ENCODE data around the gene HCK. TPM values are rescaled to one million over a fixed set of nuclear protein-coding genes. Genes with fewer than 3 reads are reported as not detected.

The HCK gene
- total RNA-seq, 4 donors from 2014 or later, result 8.0 to 56.1 (median 10.5) TPM

GRCh38 chr20:32064667-32065066 lies 12.6 kb downstream of the HCK start:
- peak in 1 of 3 donors; percentile 42 for DNase-seq
- no peak overlapping the region for H3K27ac ChIP-seq

GRCh38 chr20:32067234-32067821 lies 15.3 kb downstream of the HCK start:
- DNase-seq, result no peak
- no peaks in the 10 kb centered on the region for H3K4me1 ChIP-seq
- TF ChIP-seq CTCF (IDR thresholded peaks at IDR 0.05) (no peak), POLR2A (IDR thresholded peaks at IDR 0.05) (no peak)
- H3K27ac ChIP-seq, result no peak overlapping the region
- no peaks in the 10 kb centered on the region for H3K36me3 ChIP-seq
- H3K27me3 ChIP-seq, result no peaks in the 10 kb centered on the region
- H3K9me3 ChIP-seq, result no peaks in the 10 kb centered on the region
- no peak overlapping the region for H3K4me3 ChIP-seq

More at GRCh38 chr20:32064667-32065066, 12.6 kb downstream of the HCK start:
- no peaks in the 10 kb centered on the region for H3K9me3 ChIP-seq
- H3K4me1 ChIP-seq, result no peaks in the 10 kb centered on the region
- no peak overlapping the region for H3K4me3 ChIP-seq
- no peaks in the 10 kb centered on the region for H3K27me3 ChIP-seq
- TF ChIP-seq CTCF (IDR thresholded peaks at IDR 0.05), result no peak
- no peak for TF ChIP-seq POLR2A (IDR thresholded peaks at IDR 0.05)
- H3K36me3 ChIP-seq, result no peaks in the 10 kb centered on the region

GRCh38 chr20:32068174-32068573 lies 16.1 kb downstream of the HCK start:
- H3K4me1 ChIP-seq, result no peaks in the 10 kb centered on the region
- H3K9me3 ChIP-seq, result no peaks in the 10 kb centered on the region
- no peaks in the 10 kb centered on the region for H3K36me3 ChIP-seq
- H3K4me3 ChIP-seq, result no peak overlapping the region
- DNase-seq, result no peak
- no peak overlapping the region for H3K27ac ChIP-seq
- TF ChIP-seq CTCF (IDR thresholded peaks at IDR 0.05), result no peak
- no peak for TF ChIP-seq POLR2A (IDR thresholded peaks at IDR 0.05)
- no peaks in the 10 kb centered on the region for H3K27me3 ChIP-seq

GRCh38 chr20:32069711-32070110 lies 17.7 kb downstream of the HCK start:
- TF ChIP-seq CTCF (IDR thresholded peaks at IDR 0.05) (no peak), POLR2A (IDR thresholded peaks at IDR 0.05) (no peak)
- no peak for DNase-seq
- no peaks in the 10 kb centered on the region for H3K27me3 ChIP-seq
- no peaks in the 10 kb centered on the region for H3K4me1 ChIP-seq
- H3K4me3 ChIP-seq, result no peak overlapping the region
- no peak overlapping the region for H3K27ac ChIP-seq
- no peaks in the 10 kb centered on the region for H3K36me3 ChIP-seq
- no peaks in the 10 kb centered on the region for H3K9me3 ChIP-seq

GRCh38 chr20:32070282-32070681 lies 18.2 kb downstream of the HCK start:
- Histone ChIP-seq H3K36me3 (no peaks in the 10 kb centered on the region), H3K4me3 (no peak overlapping the region), H3K4me1 (no peaks in the 10 kb centered on the region), H3K27ac (no peak overlapping the region), H3K9me3 (no peaks in the 10 kb centered on the region), H3K27me3 (no peaks in the 10 kb centered on the region)
- TF ChIP-seq POLR2A (IDR thresholded peaks at IDR 0.05) (no peak), CTCF (IDR thresholded peaks at IDR 0.05) (no peak)
- DNase-seq, result no peak

All from Peyer's patch (tissue), 4 donors.